Activated CD4-positive, alpha-beta memory T cell treated with anti-CD3 and anti-CD28 coated beads for 36 hours (primary cell): Measurements from ENCODE around the gene LRRC3B. TPM values are rescaled to one million over a fixed set of nuclear protein-coding genes. Genes with fewer than 3 reads are reported as not detected.

ENCODE experiments used
- CTCF ChIA-PET: fragments of 350-600 bp; sonication (Branson Sonifier 250); formaldehyde crosslinking; loops from one replicate; lab custom pipeline; 2021; ENCODE audit warnings: antibody characterized with exemption, inconsistent platforms; lab: Charles Lee
- POLR2A ChIA-PET: fragments of 350-600 bp; sonication (Branson Sonifier 250); formaldehyde crosslinking; loops from one replicate; lab custom pipeline; 2021; ENCODE audit warnings: antibody characterized with exemption; lab: Charles Lee
- DNase-seq: peaks from one replicate; pipeline ENCODE4 v3.0.0-alpha.2; 2020
- H3K27ac Mint-ChIP-seq: one replicate; pipeline ENCODE4 v1.8.0; 2021; ENCODE audit warnings: mixed read lengths
- H3K27me3 Mint-ChIP-seq: one replicate; pipeline ENCODE4 v1.8.0; 2021; ENCODE audit warnings: mixed read lengths
- H3K36me3 Mint-ChIP-seq: one replicate; pipeline ENCODE4 v1.8.0; 2021; ENCODE audit warnings: mixed read lengths
- H3K4me1 Mint-ChIP-seq: one replicate; pipeline ENCODE4 v1.8.0; 2021; ENCODE audit warnings: low read depth, mixed read lengths
- H3K4me3 Mint-ChIP-seq: one replicate; pipeline ENCODE4 v1.8.0; 2021; ENCODE audit warnings: mild to moderate bottlenecking, mixed read lengths
- H3K9me3 Mint-ChIP-seq: one replicate; pipeline ENCODE4 v1.8.0; 2021; ENCODE audit warnings: mixed read lengths
- intact Hi-C: fragments of 100-400 bp; cut with micrococcal nuclease; formaldehyde crosslinking; loops from one replicate; pipeline ENCODE4 v1.15.1; 2023
- total RNA-seq, 2 experiments: library from RNA; stranded (reverse); gene quantifications; one replicate each; pipeline ENCODE4 v1.2.3, GENCODE V29; 2021

The LRRC3B gene
- total RNA-seq, 2 experiments from 2014 or later = not detected

DNA sequence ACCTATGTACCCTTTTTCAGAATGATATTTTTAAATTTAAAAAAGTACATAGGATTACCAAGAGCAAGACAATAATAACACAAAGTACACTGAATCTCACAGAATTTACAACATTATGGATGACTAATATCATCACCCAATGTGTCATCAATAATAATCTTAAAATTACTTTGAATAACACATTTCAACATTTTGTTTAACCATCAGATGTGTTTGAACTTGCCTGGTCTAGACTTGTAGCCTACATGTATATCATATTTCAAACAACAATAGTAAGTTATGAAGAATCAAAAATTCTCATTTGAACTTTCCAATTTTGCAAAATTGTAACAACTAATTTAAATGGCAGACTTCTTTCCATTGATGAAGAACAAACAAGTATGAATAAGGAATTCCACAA lies 15.1 kb downstream of the LRRC3B start:
- CTCF ChIA-PET = no interaction called here
- POLR2A ChIA-PET = no interaction called here
- H3K4me1 Mint-ChIP-seq = no peaks in the 10 kb centered on the region
- no peak overlapping the region for H3K27ac Mint-ChIP-seq
- H3K9me3 Mint-ChIP-seq = no peaks in the 10 kb centered on the region
- DNase-seq = no peak
- no peaks in the 10 kb centered on the region for H3K36me3 Mint-ChIP-seq
- H3K27me3 Mint-ChIP-seq = no peaks in the 10 kb centered on the region
- intact Hi-C loops = no loop called here
- no peak overlapping the region for H3K4me3 Mint-ChIP-seq

DNA sequence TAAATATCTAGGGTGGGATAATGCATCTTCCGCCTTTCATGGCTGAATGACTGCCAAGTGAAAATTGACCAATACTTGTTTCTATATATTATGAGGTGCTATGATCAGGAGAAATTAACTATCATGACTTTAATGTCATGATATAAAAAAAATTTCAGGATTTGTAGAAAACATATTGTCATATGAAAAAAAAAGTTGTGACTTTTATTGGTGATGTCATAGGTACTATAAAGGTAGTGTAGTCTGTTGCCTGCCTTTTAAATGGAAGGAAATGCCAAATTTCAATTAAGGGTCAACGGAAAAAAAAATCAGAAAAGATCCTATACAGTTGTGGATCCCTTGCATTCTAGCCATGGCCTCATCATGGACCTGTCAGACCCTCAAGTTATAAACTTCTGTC lies 15.5 kb downstream of the LRRC3B start:
- Mint-ChIP-seq H3K4me3 (no peak overlapping the region), H3K27me3 (no peaks in the 10 kb centered on the region), H3K36me3 (no peaks in the 10 kb centered on the region), H3K27ac (no peak overlapping the region), H3K4me1 (no peaks in the 10 kb centered on the region), H3K9me3 (no peaks in the 10 kb centered on the region)
- no peak for DNase-seq
- ChIA-PET POLR2A (no interaction called here), CTCF (no interaction called here)
- intact Hi-C loops = no loop called here

DNA sequence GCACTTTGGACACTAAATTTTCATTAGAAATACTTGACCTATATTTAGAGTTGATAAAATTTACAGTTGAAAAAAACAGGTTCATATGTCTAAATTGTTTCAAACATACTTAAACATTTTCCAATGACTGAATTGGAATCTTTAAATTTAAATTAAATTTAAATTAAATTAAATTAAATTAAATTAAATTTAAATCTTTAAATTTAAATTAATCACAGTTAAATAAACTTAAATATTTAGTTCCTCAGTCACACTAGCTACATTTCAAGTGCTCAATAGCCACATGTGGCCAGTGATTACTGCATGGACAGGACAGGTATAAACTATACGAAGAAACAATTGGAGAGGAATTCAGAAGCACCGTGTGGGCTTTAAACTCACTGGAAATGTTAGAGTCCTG lies 16.8 kb downstream of the LRRC3B start:
- H3K4me3 Mint-ChIP-seq = no peak overlapping the region
- H3K36me3 Mint-ChIP-seq = no peaks in the 10 kb centered on the region
- intact Hi-C loops = no loop called here
- no peaks in the 10 kb centered on the region for H3K9me3 Mint-ChIP-seq
- CTCF ChIA-PET = no interaction called here
- no peaks in the 10 kb centered on the region for H3K4me1 Mint-ChIP-seq
- no peak overlapping the region for H3K27ac Mint-ChIP-seq
- POLR2A ChIA-PET = no interaction called here
- no peak for DNase-seq
- no peaks in the 10 kb centered on the region for H3K27me3 Mint-ChIP-seq

DNA sequence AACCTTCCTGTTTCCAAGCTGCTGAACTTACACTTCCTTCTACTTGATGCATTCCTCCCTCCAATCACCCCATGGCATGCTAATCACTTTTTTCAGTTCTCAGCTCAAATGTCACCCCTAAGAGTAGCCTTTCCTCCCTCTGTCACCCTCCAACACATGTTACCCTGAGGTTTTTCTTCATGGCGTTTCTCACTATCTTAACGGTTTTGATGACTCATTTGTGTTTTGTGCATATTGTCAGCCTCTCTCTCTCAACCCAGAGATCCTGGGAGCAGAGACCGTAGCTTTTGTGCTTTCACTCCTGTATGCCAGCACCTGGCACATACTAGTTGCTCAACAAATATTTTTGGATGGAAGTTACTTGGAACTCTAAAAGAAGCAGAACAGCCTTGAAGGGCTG lies 24.5 kb downstream of the LRRC3B start:
- ChIA-PET CTCF (interaction anchor here (1.5 kb wide), 1 partner anchor 66 kb away, joined by 4 read pairs; no protein-coding TSS in a partner anchor), POLR2A (no interaction called here)
- no peaks in the 10 kb centered on the region for H3K4me1 Mint-ChIP-seq
- DNase-seq = no peak
- no peak overlapping the region for H3K4me3 Mint-ChIP-seq
- no peaks in the 10 kb centered on the region for H3K9me3 Mint-ChIP-seq
- no peaks in the 10 kb centered on the region for H3K36me3 Mint-ChIP-seq
- H3K27me3 Mint-ChIP-seq = no peaks in the 10 kb centered on the region
- intact Hi-C loops = no loop called here
- no peak overlapping the region for H3K27ac Mint-ChIP-seq

DNA sequence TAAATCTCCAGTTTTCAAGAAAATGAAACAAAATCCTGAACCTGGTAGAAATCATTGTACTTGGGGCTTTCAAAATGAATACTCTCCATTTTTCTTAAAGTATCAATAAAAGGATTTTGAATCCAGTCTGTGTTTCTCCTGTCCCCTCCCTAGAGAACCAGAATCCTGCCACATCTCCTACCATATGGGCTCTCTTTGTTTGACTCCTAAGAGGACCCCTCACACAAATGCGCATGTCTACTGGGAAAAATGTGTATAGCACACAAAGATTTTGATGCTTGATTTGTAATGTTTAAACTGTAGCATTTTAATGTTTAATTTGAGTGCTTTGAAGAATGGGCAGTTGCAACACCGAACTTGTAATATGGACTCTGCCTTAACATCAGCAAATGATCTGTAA lies 25.9 kb downstream of the LRRC3B start:
- H3K27ac Mint-ChIP-seq = no peak overlapping the region
- intact Hi-C loops = no loop called here
- DNase-seq = no peak
- no peak overlapping the region for H3K4me3 Mint-ChIP-seq
- no peaks in the 10 kb centered on the region for H3K4me1 Mint-ChIP-seq
- ChIA-PET POLR2A (no interaction called here), CTCF (interaction anchor here (1.5 kb wide), 1 partner anchor 64 kb away, joined by 4 read pairs; no protein-coding TSS in a partner anchor)
- H3K27me3 Mint-ChIP-seq = no peaks in the 10 kb centered on the region
- H3K36me3 Mint-ChIP-seq = no peaks in the 10 kb centered on the region
- no peaks in the 10 kb centered on the region for H3K9me3 Mint-ChIP-seq

DNA sequence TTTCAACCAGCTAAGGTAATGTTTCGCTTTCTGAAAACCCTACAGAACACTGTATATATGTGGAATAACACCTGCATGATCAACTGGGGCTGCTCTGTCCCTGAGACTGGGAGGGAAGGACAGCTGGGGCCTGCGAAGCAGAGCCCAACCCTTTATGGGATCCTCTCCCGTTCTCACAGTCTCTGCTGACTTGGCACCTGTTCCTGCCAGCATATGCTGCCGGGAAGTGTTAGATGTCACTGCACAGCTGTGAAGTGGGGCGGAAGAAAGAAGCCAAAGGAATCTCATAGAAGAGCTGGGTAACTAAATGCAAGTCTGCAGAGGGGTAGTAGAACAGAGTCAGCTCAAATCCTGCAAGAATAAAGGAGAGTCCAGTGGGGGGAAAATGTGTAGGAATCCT lies 29.6 kb downstream of the LRRC3B start:
- ChIA-PET POLR2A (no interaction called here), CTCF (no interaction called here)
- no peak overlapping the region for H3K27ac Mint-ChIP-seq
- no peaks in the 10 kb centered on the region for H3K36me3 Mint-ChIP-seq
- no peak overlapping the region for H3K4me3 Mint-ChIP-seq
- DNase-seq = no peak
- H3K4me1 Mint-ChIP-seq = no peaks in the 10 kb centered on the region
- no peaks in the 10 kb centered on the region for H3K9me3 Mint-ChIP-seq
- intact Hi-C loops = no loop called here
- no peaks in the 10 kb centered on the region for H3K27me3 Mint-ChIP-seq

DNA sequence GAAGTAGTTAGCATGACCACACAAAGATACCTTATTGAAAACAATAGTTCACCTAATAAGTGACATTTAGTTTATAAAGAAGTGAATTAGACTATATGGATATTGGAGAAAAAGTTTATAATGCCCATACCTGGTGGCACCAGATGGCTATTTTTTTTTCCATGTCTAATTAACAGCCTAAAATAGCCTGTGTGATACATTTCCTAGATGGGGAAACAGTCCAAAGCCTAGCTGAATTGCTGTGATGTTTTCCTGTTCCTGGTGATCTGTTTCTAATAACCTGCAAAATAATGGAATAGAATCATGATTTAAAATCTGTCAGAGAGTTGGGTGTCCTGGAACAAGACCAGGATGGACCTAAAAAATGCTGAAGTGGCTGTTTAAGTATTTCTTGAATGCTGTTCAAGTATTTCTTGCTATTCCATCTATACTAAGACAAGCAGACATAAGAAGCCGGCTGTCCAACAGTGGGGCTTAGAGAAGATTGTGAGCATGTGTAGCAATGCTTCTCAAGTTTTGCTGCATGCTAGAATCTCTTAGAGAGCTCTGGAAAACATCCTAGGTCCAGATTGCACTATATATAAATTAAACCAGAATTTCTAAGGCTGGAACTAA lies 31.3 kb downstream of the LRRC3B start:
- Mint-ChIP-seq H3K9me3 (no peaks in the 10 kb centered on the region), H3K27me3 (no peaks in the 10 kb centered on the region), H3K4me3 (no peak overlapping the region), H3K36me3 (no peaks in the 10 kb centered on the region), H3K27ac (no peak overlapping the region), H3K4me1 (no peaks in the 10 kb centered on the region)
- POLR2A ChIA-PET = no interaction called here
- intact Hi-C loops = no loop called here
- DNase-seq = no peak
- CTCF ChIA-PET = no interaction called here

DNA sequence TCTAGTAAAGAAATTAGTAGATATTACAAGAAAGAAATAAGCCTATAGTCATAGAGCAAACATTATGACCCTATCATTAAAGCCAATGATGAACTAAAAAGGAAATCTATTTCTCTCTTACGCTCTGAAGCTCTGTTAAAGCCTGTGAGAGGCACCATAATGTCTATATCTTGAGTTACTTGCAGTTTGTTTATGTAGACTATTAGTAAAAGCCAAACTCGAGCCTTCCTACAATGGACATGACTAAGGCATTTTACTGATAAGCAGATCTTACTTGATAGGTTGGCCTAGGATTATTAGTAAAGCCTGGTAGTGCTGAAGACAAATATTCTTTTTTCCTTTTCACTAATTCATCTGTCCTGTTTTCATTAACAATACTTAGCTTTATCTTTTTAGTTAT lies 32.7 kb downstream of the LRRC3B start:
- DNase-seq = no peak
- H3K27ac Mint-ChIP-seq = no peak overlapping the region

DNA sequence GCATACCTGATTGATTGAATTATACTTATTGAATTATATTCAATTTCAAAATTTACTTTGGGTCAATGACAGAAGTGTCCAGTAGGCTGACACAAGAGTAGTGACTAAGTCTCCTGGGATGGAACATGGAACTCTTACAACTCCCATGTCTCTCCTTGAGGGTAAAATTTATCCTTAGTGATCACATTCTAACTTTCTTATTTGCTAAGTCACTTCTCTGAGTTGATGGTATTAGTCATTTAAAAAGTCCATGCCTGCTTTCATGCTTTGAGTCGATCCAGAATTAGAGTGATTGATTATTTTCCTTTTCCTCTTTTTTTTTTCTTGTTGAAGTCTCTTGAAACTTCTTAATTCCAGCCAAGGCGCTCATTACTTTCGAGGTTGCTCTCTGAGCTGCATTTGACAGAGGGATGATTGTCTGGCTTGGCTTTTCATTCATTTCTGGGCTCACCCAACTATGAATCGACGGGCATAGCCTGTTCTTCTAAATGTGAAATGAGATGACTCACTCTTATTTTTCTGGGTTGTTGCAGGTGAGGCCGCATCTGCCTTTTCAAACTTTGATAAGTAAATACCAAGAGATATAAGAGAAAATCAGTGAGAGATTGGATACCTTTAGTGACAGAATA lies 34.9 kb downstream of the LRRC3B start:
- POLR2A ChIA-PET = no interaction called here
- H3K27ac Mint-ChIP-seq = no peak overlapping the region
- H3K36me3 Mint-ChIP-seq = no peaks in the 10 kb centered on the region
- H3K4me1 Mint-ChIP-seq = no peaks in the 10 kb centered on the region
- H3K9me3 Mint-ChIP-seq = no peaks in the 10 kb centered on the region
- no peaks in the 10 kb centered on the region for H3K27me3 Mint-ChIP-seq
- CTCF ChIA-PET = no interaction called here
- intact Hi-C loops = no loop called here
- H3K4me3 Mint-ChIP-seq = no peak overlapping the region
- no peak for DNase-seq

More for the DNA sequence above, 32.7 kb downstream of the LRRC3B start:
- H3K36me3 Mint-ChIP-seq = no peaks in the 10 kb centered on the region
- ChIA-PET CTCF (no interaction called here), POLR2A (no interaction called here)
- H3K4me3 Mint-ChIP-seq = no peak overlapping the region
- intact Hi-C loops = no loop called here
- no peaks in the 10 kb centered on the region for H3K4me1 Mint-ChIP-seq
- no peaks in the 10 kb centered on the region for H3K9me3 Mint-ChIP-seq
- no peaks in the 10 kb centered on the region for H3K27me3 Mint-ChIP-seq

DNA sequence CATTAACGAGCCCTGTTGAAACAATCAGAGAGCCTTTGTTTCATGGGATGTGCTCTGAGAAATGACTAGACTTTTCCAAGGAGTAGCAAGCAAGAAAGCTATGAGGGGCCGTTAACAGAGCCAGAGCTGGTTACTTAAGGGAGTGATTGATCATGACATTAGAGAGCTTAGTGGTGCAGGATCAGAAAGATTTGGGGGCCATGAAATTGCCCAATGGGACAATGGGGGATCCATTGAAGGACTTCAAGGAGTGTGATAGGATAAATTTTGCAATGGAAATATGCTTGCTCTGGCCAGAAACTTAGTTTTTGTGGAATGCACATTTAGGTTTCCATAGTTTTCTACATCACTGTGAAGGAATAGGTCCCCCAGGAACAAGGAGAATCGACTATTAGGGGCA lies 45.6 kb downstream of the LRRC3B start:
- CTCF ChIA-PET = no interaction called here
- H3K9me3 Mint-ChIP-seq = no peaks in the 10 kb centered on the region
- POLR2A ChIA-PET = no interaction called here
- no peaks in the 10 kb centered on the region for H3K4me1 Mint-ChIP-seq
- no peak overlapping the region for H3K27ac Mint-ChIP-seq
- H3K36me3 Mint-ChIP-seq = no peaks in the 10 kb centered on the region
- no peak overlapping the region for H3K4me3 Mint-ChIP-seq
- DNase-seq = no peak
- intact Hi-C loops = no loop called here
- no peaks in the 10 kb centered on the region for H3K27me3 Mint-ChIP-seq

DNA sequence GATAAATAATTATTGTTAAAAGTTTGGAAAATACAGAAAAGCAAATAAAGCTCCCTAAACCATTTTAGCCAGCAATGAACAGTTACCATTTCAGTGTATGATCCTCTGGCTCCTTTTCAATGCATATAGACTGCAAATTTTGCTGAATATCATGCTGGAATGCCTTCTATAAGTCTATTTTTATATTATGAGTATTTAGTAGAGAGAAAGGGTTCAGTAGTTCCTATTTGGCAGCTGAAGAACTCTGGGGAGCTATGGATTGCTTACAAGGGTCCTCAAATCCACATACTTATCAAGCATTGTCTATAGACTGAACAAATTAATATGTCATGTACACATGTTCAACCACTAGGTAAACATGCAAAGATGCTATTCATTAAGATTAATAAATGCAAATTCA lies 46.1 kb downstream of the LRRC3B start:
- H3K36me3 Mint-ChIP-seq = no peaks in the 10 kb centered on the region
- ChIA-PET CTCF (no interaction called here), POLR2A (no interaction called here)
- DNase-seq = no peak
- no peaks in the 10 kb centered on the region for H3K27me3 Mint-ChIP-seq
- intact Hi-C loops = no loop called here
- no peaks in the 10 kb centered on the region for H3K9me3 Mint-ChIP-seq
- H3K27ac Mint-ChIP-seq = no peak overlapping the region
- H3K4me1 Mint-ChIP-seq = no peaks in the 10 kb centered on the region
- H3K4me3 Mint-ChIP-seq = no peak overlapping the region

DNA sequence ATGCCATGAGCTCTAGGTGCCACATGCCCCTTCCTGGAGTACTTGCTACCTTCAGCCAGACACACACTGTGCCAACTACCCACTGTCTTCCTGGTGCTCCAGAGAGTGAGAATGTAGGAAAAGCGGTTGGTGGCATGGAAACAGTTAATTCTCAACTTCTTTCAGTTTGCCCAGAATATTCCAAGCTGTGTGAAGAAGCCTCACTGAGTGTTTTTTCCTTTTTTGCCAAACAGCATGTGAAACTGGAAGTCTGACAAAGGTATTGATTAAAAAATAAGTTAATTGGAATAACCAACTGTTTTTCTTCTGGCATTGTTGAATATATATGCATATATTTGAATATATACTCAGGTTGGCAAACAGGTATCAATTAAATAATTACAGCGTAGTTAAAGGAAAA lies 52.8 kb downstream of the LRRC3B start:
- Mint-ChIP-seq H3K4me3 (no peak overlapping the region), H3K9me3 (peaks cover 2% of the 10 kb centered on the region), H3K27ac (no peak overlapping the region), H3K4me1 (no peaks in the 10 kb centered on the region), H3K27me3 (no peaks in the 10 kb centered on the region), H3K36me3 (no peaks in the 10 kb centered on the region)
- ChIA-PET CTCF (no interaction called here), POLR2A (no interaction called here)
- no peak for DNase-seq
- intact Hi-C loops = no loop called here

DNA sequence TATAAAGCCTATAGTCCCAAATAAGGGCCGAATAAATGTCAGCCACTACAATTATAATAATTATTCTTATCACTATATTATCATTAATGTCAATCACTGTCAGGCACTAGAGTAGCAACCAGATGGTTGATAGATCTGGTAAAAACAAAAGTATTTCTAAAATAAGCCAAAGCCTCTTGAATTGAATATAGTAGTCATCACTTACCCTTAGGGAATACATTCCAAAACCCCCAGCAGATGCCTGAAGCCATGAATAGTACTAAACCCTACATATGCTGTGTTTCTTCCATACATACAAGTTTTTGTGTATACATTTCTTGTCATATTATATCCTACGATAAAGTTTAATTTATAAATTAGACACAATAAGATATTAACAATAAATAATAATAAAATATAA lies 59.1 kb downstream of the LRRC3B start:
- no peaks in the 10 kb centered on the region for H3K36me3 Mint-ChIP-seq
- DNase-seq = no peak
- H3K4me3 Mint-ChIP-seq = no peak overlapping the region
- no peaks in the 10 kb centered on the region for H3K4me1 Mint-ChIP-seq
- intact Hi-C loops = no loop called here
- no peaks in the 10 kb centered on the region for H3K9me3 Mint-ChIP-seq
- POLR2A ChIA-PET = no interaction called here
- no peak overlapping the region for H3K27ac Mint-ChIP-seq
- CTCF ChIA-PET = no interaction called here
- H3K27me3 Mint-ChIP-seq = no peaks in the 10 kb centered on the region
